GM12878 (cell line): ENCODE data around the gene EPS8. TPM values are rescaled to one million over a fixed set of nuclear protein-coding genes. Genes with fewer than 3 reads are reported as not detected.

Source experiments
- ATAC-seq: fragments of 200-7000 bp; cut with Tn5 transposase; 3 replicates; pipeline ENCODE4 v1.9.1; 2020; ENCODE audit warnings: mild to moderate bottlenecking, moderate library complexity
- BruUV-seq: library from RNA; stranded (reverse); fragments of 400-500 nt; replicated peaks from 2 replicates; lab custom pipeline; 2021; lab: Mats Ljungman, UMichigan
- CTCF ChIA-PET: fragments of 300-600 bp; sonication (Branson Sonifier 250); formaldehyde crosslinking; extraction: SDS; loops from one replicate; lab custom pipeline; 2021; ENCODE audit warnings: inconsistent platforms; lab: Yijun Ruan, JAX
- POLR2A ChIA-PET: fragments of 350-600 bp; formaldehyde crosslinking; extraction: SDS; loops from one replicate; lab custom pipeline; 2021; ENCODE audit warnings: inconsistent platforms; lab: Charles Lee
- RAD21 ChIA-PET: fragments of 300-600 bp; sonication (Branson Sonifier 250); formaldehyde crosslinking; loops from one replicate; lab custom pipeline; 2023; ENCODE audit warnings: antibody characterized with exemption; ENCODE audit not compliant: unreplicated experiment; lab: Charles Lee
- SMC1A ChIA-PET: fragments of 300-600 bp; sonication (Branson Sonifier 250); formaldehyde crosslinking; loops from one replicate; lab custom pipeline; 2023; ENCODE audit not compliant: unreplicated experiment, uncharacterized antibody; lab: Charles Lee
- DNase-seq: peaks from one replicate; pipeline ENCODE4 v3.0.0-alpha.2; 2011; ENCODE audit warnings: low read depth, low spot score
- FAIRE-seq: peaks from 3 replicates; lab custom pipeline; 2011; peaks lifted over from hg19 to GRCh38; lab: Jason Lieb, UNC
- H2AFZ ChIP-seq: 2 replicates; pipeline ENCODE4 v1.6.0; 2011; ENCODE audit warnings: low read depth, low read length, control low read depth; ENCODE audit not compliant: control insufficient read depth
- H3K27ac ChIP-seq: 2 replicates; pipeline ENCODE4 v1.5.1; 2011; ENCODE audit warnings: control low read depth; ENCODE audit not compliant: control insufficient read depth, insufficient read depth
- H3K27me3 ChIP-seq, 2 experiments: replicated peaks in 1 of 2; 2 replicates each; pipeline versions ENCODE4 v1.6.0 to v1.6.1; 2011; ENCODE audit warnings: low read length in 1 of 2; ENCODE audit not compliant: control insufficient read depth in 2 of 2, insufficient read depth in 2 of 2
- H3K36me3 ChIP-seq, 2 experiments: 2 replicates each; pipeline ENCODE4 v1.5.1; 2011; ENCODE audit warnings: low read length in 1 of 2; ENCODE audit not compliant: control insufficient read depth in 2 of 2, insufficient read depth in 2 of 2
- H3K4me1 ChIP-seq: 2 replicates; pipeline ENCODE4 v1.6.1; 2011; ENCODE audit warnings: mild to moderate bottlenecking, low read length, moderate library complexity, mixed read lengths; ENCODE audit not compliant: control insufficient read depth, insufficient read depth
- H3K4me2 ChIP-seq: 2 replicates; pipeline ENCODE4 v1.6.0; 2011; ENCODE audit warnings: control low read depth; ENCODE audit not compliant: control insufficient read depth, insufficient read depth
- H3K4me3 ChIP-seq: fragments of 200-600 bp; sonication (generic); 2 replicates; pipeline ENCODE4 v1.5.1; 2016
- H3K79me2 ChIP-seq: 2 replicates; pipeline ENCODE4 v1.6.0; 2011; ENCODE audit warnings: low read length; ENCODE audit not compliant: control insufficient read depth, insufficient read depth
- H3K9ac ChIP-seq: 2 replicates; pipeline ENCODE4 v1.8.0; 2011; ENCODE audit warnings: low read length, control low read depth, mixed read lengths; ENCODE audit not compliant: control insufficient read depth, insufficient read depth
- H3K9me3 ChIP-seq: replicated peaks from 3 replicates; pipeline ENCODE4 v1.5.1; 2011; ENCODE audit warnings: mild to moderate bottlenecking, low read length; ENCODE audit not compliant: control insufficient read depth, insufficient read depth
- H4K20me1 ChIP-seq: 2 replicates; pipeline ENCODE4 v1.6.0; 2011; ENCODE audit not compliant: control insufficient read depth, insufficient read depth
- CREB1 ChIP-seq: IDR thresholded peaks from 2 replicates; pipeline ENCODE4 v1.6.1; 2012; ENCODE audit warnings: low read depth, mild to moderate bottlenecking, inconsistent platforms
- FOXK2 ChIP-seq: fragments of 450-650 bp; IDR thresholded peaks from 2 replicates; pipeline ENCODE4 v1.6.1; 2017; ENCODE audit warnings: mild to moderate bottlenecking, moderate library complexity
- MTA2 ChIP-seq: fragments of 450-650 bp; IDR thresholded peaks from 2 replicates; pipeline ENCODE4 v1.6.1; 2016; ENCODE audit warnings: low read depth, mild to moderate bottlenecking, moderate library complexity
- MXI1 ChIP-seq: fragments of 150-350 bp; IDR thresholded peaks from 2 replicates; pipeline ENCODE4 v1.6.1; 2011; ENCODE audit warnings: low read depth, mild to moderate bottlenecking, inconsistent platforms, low read length, improper control_type of control experiment
- NFXL1 ChIP-seq: fragments of 450-650 bp; IDR thresholded peaks from 2 replicates; pipeline ENCODE4 v1.6.1; 2017; ENCODE audit warnings: antibody characterized with exemption, mild to moderate bottlenecking, borderline replicate concordance
- NFYA ChIP-seq: IDR thresholded peaks from 2 replicates; pipeline ENCODE4 v1.6.1; 2011; ENCODE audit warnings: low read depth, mild to moderate bottlenecking, low read length, improper control_type of control experiment, borderline replicate concordance
- PAX5 ChIP-seq: IDR thresholded peaks from 2 replicates; pipeline ENCODE4 v1.6.1; 2011; ENCODE audit warnings: low read depth, low read length, borderline replicate concordance
- PAX8 ChIP-seq: fragments of 450-650 bp; IDR thresholded peaks from 2 replicates; pipeline ENCODE4 v1.6.1; 2017; ENCODE audit warnings: mild to moderate bottlenecking, moderate library complexity
- POLR2A ChIP-seq: IDR thresholded peaks from 2 replicates; pipeline ENCODE4 v1.6.1; 2011; ENCODE audit warnings: low read depth, mild to moderate bottlenecking, low read length
- TCF12 ChIP-seq: IDR thresholded peaks from 2 replicates; pipeline ENCODE4 v1.6.1; 2011; ENCODE audit warnings: low read depth, mild to moderate bottlenecking, low read length
- YBX1 ChIP-seq: fragments of 450-650 bp; IDR thresholded peaks from 2 replicates; pipeline ENCODE4 v1.6.1; 2016; ENCODE audit warnings: antibody characterized with exemption
- ZNF217 ChIP-seq: fragments of 450-650 bp; IDR thresholded peaks from 2 replicates; pipeline ENCODE4 v1.6.1; 2017; ENCODE audit warnings: antibody characterized with exemption, mild to moderate bottlenecking
- ZNF24 ChIP-seq: fragments of 450-650 bp; IDR thresholded peaks from 2 replicates; pipeline ENCODE4 v1.6.1; 2017; ENCODE audit warnings: antibody characterized with exemption, mild to moderate bottlenecking
- WGBS: methylation state at CpG from one replicate; pipeline ENCODE4 v1.1.6; 2016; ENCODE audit warnings: low lambda C conversion rate; ENCODE audit not compliant: insufficient replicate concordance, insufficient coverage; ENCODE audit errors: missing lambda C conversion rate; 5-methylcytosine and 5-hydroxymethylcytosine counted together
- in situ Hi-C: fragments of 300-500 bp; cut with MboI; formaldehyde crosslinking; loops from 9 replicates; pipeline ENCODE4 v1.14.3; 2018; ENCODE audit warnings: mixed read lengths
- intact Hi-C: fragments of 100-400 bp; cut with micrococcal nuclease; formaldehyde crosslinking; loops from one replicate; pipeline ENCODE4 v1.14.2; 2022; ENCODE audit not compliant: unreplicated experiment
- polyA plus RNA-seq, 11 experiments: library from polyadenylated mRNA; depleted of rRNA in 4 of 11; unstranded in 6 of 11; stranded (reverse) in 5 of 11; fragments of >200 nt; fragmentation: Nextera tagmentation in 4 of 11; fragmentation: Illumina TruSeq in 1 of 11; extraction: Ambion mirVana in 4 of 11; extraction: Trizol in 1 of 11; gene quantifications; 1 replicate in 1 of 11; 2 replicates in 10 of 11; pipeline versions ENCODE4 v1.2.1 to v1.2.3, GENCODE V29; 2011 to 2016; ENCODE audit warnings: inconsistent platforms in 2 of 11, missing spikeins in 2 of 11, low read depth in 1 of 11
- total RNA-seq, 4 experiments: library from RNA; depleted of rRNA in 3 of 4; stranded (reverse); fragments of >200 nt in 3 of 4; fragmentation: Illumina TruSeq in 1 of 4; extraction: Trizol in 1 of 4; gene quantifications; 2 replicates each; pipeline versions ENCODE4 v1.2.1 to v1.2.3, GENCODE V29; 2013 to 2021

Gene EPS8
- total and polyA plus RNA-seq, 10 of the 15 experiments (the other 5 are each of a cell fraction or from before 2014, with no cell fraction given): 1.3 to 127 (median 3.4) TPM

GRCh38 chr12:15706010-15706676, 83.0 kb downstream of the EPS8 start:
- no peaks in the 10 kb centered on the region for H3K9me3 ChIP-seq
- in situ Hi-C loops (no loop called here), intact Hi-C loops (no loop called here)
- H3K79me2 ChIP-seq: no peaks in the 10 kb centered on the region
- RAD21 ChIA-PET: interaction anchor here (0.6 to 1.6 kb wide), 7 partner anchors 9 to 112 kb away, joined by 3 to 5 read pairs (median 3); no protein-coding TSS in a partner anchor
- no peak for FAIRE-seq
- no peaks in the 10 kb centered on the region for H3K4me1 ChIP-seq
- H2AFZ ChIP-seq: no peak overlapping the region
- no TSS peak for BruUV-seq
- no peaks in the 10 kb centered on the region for H3K36me3 ChIP-seq
- H3K4me3 ChIP-seq: no peak overlapping the region
- H3K27me3 ChIP-seq: no peaks in the 10 kb centered on the region
- no peak for DNase-seq
- H3K27ac ChIP-seq: no peak overlapping the region
- no peak overlapping the region for H3K9ac ChIP-seq
- no peak for ATAC-seq
- WGBS: 90% methylated on average over 4 of the region's 4 CpGs
- TF ChIP-seq ZNF217: no peak
- no peak for TF ChIP-seq TCF12
- TF ChIP-seq, all 136 proteins: peak for 0
- SMC1A ChIA-PET: interaction anchor here (0.6 to 2.7 kb wide), 15 partner anchors 8 to 204 kb away, joined by 3 to 21 read pairs (median 3); no protein-coding TSS in a partner anchor
- no peaks in the 10 kb centered on the region for H4K20me1 ChIP-seq
- POLR2A ChIA-PET: interaction anchor here (0.6 to 1.5 kb wide), 5 partner anchors 9 to 1076 kb away, joined by 3 to 5 read pairs (median 3); no protein-coding TSS in a partner anchor
- CTCF ChIA-PET: interaction anchor here (0.9 to 2.0 kb wide), 7 partner anchors 12 to 120 kb away, joined by 3 to 8 read pairs (median 4); no protein-coding TSS in a partner anchor
- H3K4me2 ChIP-seq: no peak overlapping the region

DNA sequence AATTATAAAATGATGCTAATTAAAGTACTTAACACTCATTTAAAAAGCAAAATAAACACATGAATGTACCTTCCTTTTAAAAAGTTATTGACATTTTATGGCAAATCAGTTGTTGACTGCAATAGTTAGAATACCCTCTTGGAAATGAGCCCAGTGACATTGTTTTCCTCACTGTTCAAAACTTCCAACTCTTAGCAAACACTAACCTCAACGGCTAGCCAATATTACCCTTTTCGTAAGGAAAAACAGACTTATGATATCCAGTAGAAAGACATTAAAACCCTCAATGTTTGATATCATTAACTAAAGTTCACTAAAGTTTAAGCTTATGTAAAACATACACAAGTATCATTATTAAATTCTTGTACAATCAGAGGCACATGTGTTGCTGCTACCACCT, 83.6 kb downstream of the EPS8 start:
- intact Hi-C loops (no loop called here), in situ Hi-C loops (no loop called here)
- 94% methylated on average over 2 of the region's 2 CpGs for WGBS
- Histone ChIP-seq H3K4me3 (no peak overlapping the region), H4K20me1 (no peaks in the 10 kb centered on the region), H3K79me2 (no peaks in the 10 kb centered on the region), H3K27ac (no peak overlapping the region), H2AFZ (no peak overlapping the region), H3K36me3 (no peaks in the 10 kb centered on the region), H3K9ac (no peak overlapping the region), H3K9me3 (no peaks in the 10 kb centered on the region), H3K4me2 (no peak overlapping the region), H3K4me1 (no peaks in the 10 kb centered on the region), H3K27me3 (no peaks in the 10 kb centered on the region)
- no peak for FAIRE-seq
- ChIA-PET CTCF (interaction anchor here (0.6 to 2.0 kb wide), 7 partner anchors 8 to 120 kb away, joined by 3 to 8 read pairs (median 4); no protein-coding TSS in a partner anchor), RAD21 (interaction anchor here (0.9 to 1.6 kb wide), 5 partner anchors 9 to 111 kb away, joined by 3 to 5 read pairs (median 3); no protein-coding TSS in a partner anchor), SMC1A (interaction anchor here (0.6 to 2.7 kb wide), 14 partner anchors 10 to 205 kb away, joined by 3 to 21 read pairs (median 4); no protein-coding TSS in a partner anchor), POLR2A (interaction anchor here (0.7 to 1.5 kb wide), 4 partner anchors 9 to 131 kb away, joined by 3 to 5 read pairs (median 4); no protein-coding TSS in a partner anchor)
- TF ChIP-seq PAX5: no peak
- no peak for TF ChIP-seq MTA2
- TF ChIP-seq FOXK2: no peak
- TF ChIP-seq NFYA: no peak
- no peak for TF ChIP-seq POLR2A
- no peak for TF ChIP-seq MXI1
- no peak for TF ChIP-seq CREB1
- no peak for TF ChIP-seq PAX8
- no peak for TF ChIP-seq ZNF24
- TF ChIP-seq YBX1: no peak
- no peak for TF ChIP-seq NFXL1
- no peak for DNase-seq
- ATAC-seq: no peak
- no TSS peak for BruUV-seq
